ENCODE measurements around the gene CYTH3.

The CYTH3 gene

GRCh38 chr7:6169805-6170520, 102.5 kb downstream of the CYTH3 start:
- Histone ChIP-seq H3K36me3 (ENCODE audit: insufficient read depth, low read length) (no peaks in the 10 kb centered on the region), H3K4me1 (ENCODE audit: insufficient read depth, low read length) (peaks cover 11% of the 10 kb centered on the region; the same call in 1 of the 2 replicates), H3K4me3 (ENCODE audit: low read length) (no peak overlapping the region), H3K9me3 (ENCODE audit: insufficient read depth, low read depth, low read length) (no peaks in the 10 kb centered on the region), H3K27me3 (ENCODE audit: insufficient read depth, low read length) (no peaks in the 10 kb centered on the region), H3K27ac (ENCODE audit: low read depth, low read length) (no peak overlapping the region), H3K9ac (ENCODE audit: low read depth, low read length) (no peak overlapping the region)
- WGBS = 94% methylated on average over 36 of the region's 36 CpGs

DNA sequence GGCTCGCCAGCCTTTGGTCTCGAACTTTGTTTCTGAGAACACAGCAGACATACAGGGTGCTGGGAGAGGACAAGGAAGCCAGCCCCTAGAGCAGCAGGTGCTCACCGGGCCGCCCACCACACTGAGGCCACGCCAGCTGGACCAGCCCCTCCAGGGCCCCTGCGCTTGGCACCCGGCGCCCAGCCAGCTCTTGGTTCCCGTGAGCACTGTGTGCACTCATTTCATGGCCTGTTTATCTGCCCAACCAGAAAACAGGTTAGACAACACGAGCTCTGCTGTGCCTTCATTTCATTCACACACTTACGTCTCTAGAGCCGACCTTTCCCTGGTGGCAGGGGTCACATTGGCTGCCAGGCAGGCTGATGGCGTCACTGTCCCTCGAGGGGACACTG, 104.0 kb downstream of the CYTH3 start:
- H3K27me3 ChIP-seq (ENCODE audit: insufficient read depth, low read length) = no peaks in the 10 kb centered on the region
- H3K9ac ChIP-seq (ENCODE audit: low read depth, low read length) = 0 out of 2 replicates have a peak overlapping the region, but pooled peaks have one; percentile 3
- H3K27ac ChIP-seq (ENCODE audit: low read depth, low read length) = no peak overlapping the region
- H3K36me3 ChIP-seq (ENCODE audit: insufficient read depth, low read length) = peaks cover 2% of the 10 kb centered on the region; the same call in 1 of the 2 replicates
- 95% methylated on average over 14 of the region's 14 CpGs for WGBS
- peaks cover 11% of the 10 kb centered on the region; the same call in 1 of the 2 replicates for H3K4me1 ChIP-seq (ENCODE audit: insufficient read depth, low read length)
- H3K9me3 ChIP-seq (ENCODE audit: insufficient read depth, low read depth, low read length) = no peaks in the 10 kb centered on the region
- no peak overlapping the region for H3K4me3 ChIP-seq (ENCODE audit: low read length)

- no peaks in the 10 kb centered on the region for H3K27me3 ChIP-seq (ENCODE audit: insufficient read depth, low read length)
- 0 out of 2 replicates have a peak overlapping the region, but pooled peaks have one; percentile 3 for H3K9ac ChIP-seq (ENCODE audit: low read depth, low read length)
- H3K27ac ChIP-seq (ENCODE audit: low read depth, low read length) = no peak overlapping the region
- H3K4me1 ChIP-seq (ENCODE audit: insufficient read depth, low read length) = peaks cover 11% of the 10 kb centered on the region; the same call in 1 of the 2 replicates
- peaks cover 4% of the 10 kb centered on the region; the same call in 1 of the 2 replicates for H3K36me3 ChIP-seq (ENCODE audit: insufficient read depth, low read length)
- H3K9me3 ChIP-seq (ENCODE audit: insufficient read depth, low read depth, low read length) = no peaks in the 10 kb centered on the region
- no peak overlapping the region for H3K4me3 ChIP-seq (ENCODE audit: low read length)
- 95% methylated on average over 22 of the region's 22 CpGs for WGBS
These were observed 104.6 kb downstream of the CYTH3 start for GRCh38 chr7:6167587-6168476.

DNA sequence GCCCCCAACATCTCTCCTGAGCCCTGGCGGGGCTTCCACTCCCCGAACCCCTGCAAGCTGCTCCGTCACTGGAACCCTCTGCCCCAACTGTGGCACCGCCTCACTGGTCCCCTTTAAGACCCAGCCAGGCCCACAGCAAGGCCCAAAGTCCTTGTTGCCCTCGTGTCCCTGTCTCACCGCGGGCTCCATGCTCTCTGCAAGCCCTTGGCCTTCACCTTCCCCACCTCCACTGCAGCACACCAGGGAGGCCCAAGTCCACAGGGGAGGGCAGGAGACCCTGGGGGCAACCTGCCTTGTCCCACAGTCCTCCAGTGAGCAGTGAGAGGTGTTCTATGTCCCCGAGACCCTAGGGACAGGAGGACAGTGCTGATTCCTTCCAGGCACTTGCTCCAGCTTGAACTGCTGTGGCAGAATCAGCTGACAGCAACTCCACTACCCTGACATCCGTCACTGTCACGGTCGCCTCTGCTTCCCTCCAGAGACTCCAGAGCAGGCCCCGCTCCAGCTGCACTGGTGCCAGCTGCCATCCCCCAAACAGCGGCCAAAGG, 105.3 kb downstream of the CYTH3 start:
- H3K27ac ChIP-seq (ENCODE audit: low read depth, low read length) = no peak overlapping the region
- no peak overlapping the region for H3K9ac ChIP-seq (ENCODE audit: low read depth, low read length)
- no peak overlapping the region for H3K4me3 ChIP-seq (ENCODE audit: low read length)
- H3K4me1 ChIP-seq (ENCODE audit: insufficient read depth, low read length) = peaks cover 9% of the 10 kb centered on the region; the same call in 1 of the 2 replicates
- H3K9me3 ChIP-seq (ENCODE audit: insufficient read depth, low read depth, low read length) = no peaks in the 10 kb centered on the region
- 90% methylated on average over 13 of the region's 13 CpGs for WGBS
- no peaks in the 10 kb centered on the region for H3K27me3 ChIP-seq (ENCODE audit: insufficient read depth, low read length)
- H3K36me3 ChIP-seq (ENCODE audit: insufficient read depth, low read length) = peaks cover 11% of the 10 kb centered on the region

- Histone ChIP-seq H3K27me3 (ENCODE audit: insufficient read depth, low read length) (no peaks in the 10 kb centered on the region), H3K4me1 (ENCODE audit: insufficient read depth, low read length) (0 out of 2 replicates have a peak, but pooled peaks cover 4% of the 10 kb centered on the region), H3K9ac (ENCODE audit: low read depth, low read length) (no peak overlapping the region), H3K4me3 (ENCODE audit: low read length) (no peak overlapping the region), H3K36me3 (ENCODE audit: insufficient read depth, low read length) (peaks cover 17% of the 10 kb centered on the region), H3K9me3 (ENCODE audit: insufficient read depth, low read depth, low read length) (no peaks in the 10 kb centered on the region), H3K27ac (ENCODE audit: low read depth, low read length) (no peak overlapping the region)
- WGBS = 87% methylated on average over 13 of the region's 13 CpGs
These were observed 106.0 kb downstream of the CYTH3 start for GRCh38 chr7:6166443-6166891.

- no peaks in the 10 kb centered on the region for H3K27me3 ChIP-seq (ENCODE audit: insufficient read depth, low read length)
- H3K4me3 ChIP-seq (ENCODE audit: low read length) = no peak overlapping the region
- H3K9ac ChIP-seq (ENCODE audit: low read depth, low read length) = no peak overlapping the region
- peaks cover 24% of the 10 kb centered on the region for H3K36me3 ChIP-seq (ENCODE audit: insufficient read depth, low read length)
- no peaks in the 10 kb centered on the region for H3K4me1 ChIP-seq (ENCODE audit: insufficient read depth, low read length)
- H3K27ac ChIP-seq (ENCODE audit: low read depth, low read length) = no peak overlapping the region
- WGBS = 93% methylated on average over 36 of the region's 36 CpGs
- no peaks in the 10 kb centered on the region for H3K9me3 ChIP-seq (ENCODE audit: insufficient read depth, low read depth, low read length)
These were observed 106.7 kb downstream of the CYTH3 start for GRCh38 chr7:6165521-6166320.

DNA sequence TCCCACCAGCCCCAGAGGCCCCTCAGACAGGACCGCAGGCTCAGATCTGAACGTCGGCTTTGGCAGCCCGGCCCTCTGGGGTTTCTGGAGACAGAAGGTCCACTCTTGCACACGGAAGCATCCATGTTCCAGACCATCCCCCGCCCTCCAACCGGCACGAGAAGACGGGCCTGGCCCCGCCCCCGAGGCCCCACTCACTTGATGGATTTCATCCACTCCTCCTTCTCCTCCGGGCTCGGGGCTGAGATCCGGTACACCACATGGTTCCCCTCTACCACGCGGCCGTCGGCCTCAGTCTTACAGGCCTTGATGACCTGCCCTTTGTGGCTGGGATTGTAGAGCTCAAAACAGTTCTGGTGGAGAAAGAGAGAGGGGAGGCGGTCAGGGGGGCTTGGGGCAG, 107.3 kb downstream of the CYTH3 start:
- Histone ChIP-seq H3K27me3 (ENCODE audit: insufficient read depth, low read length) (no peaks in the 10 kb centered on the region), H3K4me1 (ENCODE audit: insufficient read depth, low read length) (no peaks in the 10 kb centered on the region), H3K27ac (ENCODE audit: low read depth, low read length) (no peak overlapping the region), H3K36me3 (ENCODE audit: insufficient read depth, low read length) (peaks cover 29% of the 10 kb centered on the region), H3K4me3 (ENCODE audit: low read length) (no peak overlapping the region), H3K9ac (ENCODE audit: low read depth, low read length) (no peak overlapping the region), H3K9me3 (ENCODE audit: insufficient read depth, low read depth, low read length) (no peaks in the 10 kb centered on the region)
- 87% methylated on average over 19 of the region's 19 CpGs for WGBS

DNA sequence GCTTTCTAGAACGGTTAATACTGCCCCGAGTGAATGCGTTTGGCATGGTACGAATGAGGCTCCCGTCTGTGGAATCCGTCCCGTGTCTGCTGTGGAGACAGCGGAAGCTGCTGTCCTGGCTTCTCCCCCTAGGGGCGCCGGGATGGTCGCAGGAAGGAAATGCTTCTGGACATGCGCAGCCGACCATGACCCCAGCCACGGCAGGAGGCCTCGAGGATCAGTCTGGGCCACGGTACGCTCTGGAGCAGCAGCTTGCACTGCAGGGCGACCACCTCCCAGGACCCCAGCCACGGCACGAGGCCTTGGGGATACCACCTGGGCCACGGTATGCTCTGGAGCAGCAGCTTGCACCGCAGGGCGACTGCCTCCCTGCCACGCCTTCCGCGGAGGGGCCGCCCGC, 107.9 kb downstream of the CYTH3 start:
- 86% methylated on average over 28 of the region's 28 CpGs for WGBS
- H3K36me3 ChIP-seq (ENCODE audit: insufficient read depth, low read length) = peaks cover 31% of the 10 kb centered on the region

DNA sequence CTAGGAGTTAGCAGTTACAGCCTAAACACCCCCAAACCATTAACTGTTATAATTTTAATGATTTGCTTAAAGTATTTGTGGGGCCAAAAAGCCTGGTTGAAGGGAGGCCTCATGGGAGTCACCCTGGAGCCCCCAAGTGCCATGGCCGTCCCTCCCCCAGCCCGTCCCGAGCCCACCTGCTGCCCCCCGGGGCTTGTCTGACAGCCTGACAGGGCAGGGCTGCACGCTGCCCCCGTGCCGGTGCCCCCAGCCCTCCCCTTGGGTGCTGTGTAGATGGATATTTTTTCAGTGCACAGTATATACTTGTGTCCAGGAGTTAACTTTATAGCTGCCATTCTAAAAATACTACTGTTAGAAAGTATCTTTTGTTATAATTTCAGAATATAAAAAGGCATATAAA, 108.4 kb downstream of the CYTH3 start:
- Histone ChIP-seq H3K9ac (ENCODE audit: low read depth, low read length) (no peak overlapping the region), H3K36me3 (ENCODE audit: insufficient read depth, low read length) (peaks cover 36% of the 10 kb centered on the region), H3K27me3 (ENCODE audit: insufficient read depth, low read length) (no peaks in the 10 kb centered on the region), H3K4me3 (ENCODE audit: low read length) (no peak overlapping the region), H3K9me3 (ENCODE audit: insufficient read depth, low read depth, low read length) (no peaks in the 10 kb centered on the region), H3K4me1 (ENCODE audit: insufficient read depth, low read length) (no peaks in the 10 kb centered on the region), H3K27ac (ENCODE audit: low read depth, low read length) (no peak overlapping the region)
- 87% methylated on average over 7 of the region's 7 CpGs for WGBS

More for the DNA sequence above, 107.9 kb downstream of the CYTH3 start:
- no peak overlapping the region for H3K9ac ChIP-seq (ENCODE audit: low read depth, low read length)
- no peak overlapping the region for H3K27ac ChIP-seq (ENCODE audit: low read depth, low read length)
- H3K27me3 ChIP-seq (ENCODE audit: insufficient read depth, low read length) = no peaks in the 10 kb centered on the region
- H3K4me3 ChIP-seq (ENCODE audit: low read length) = no peak overlapping the region
- H3K9me3 ChIP-seq (ENCODE audit: insufficient read depth, low read depth, low read length) = no peaks in the 10 kb centered on the region
- no peaks in the 10 kb centered on the region for H3K4me1 ChIP-seq (ENCODE audit: insufficient read depth, low read length)

DNA sequence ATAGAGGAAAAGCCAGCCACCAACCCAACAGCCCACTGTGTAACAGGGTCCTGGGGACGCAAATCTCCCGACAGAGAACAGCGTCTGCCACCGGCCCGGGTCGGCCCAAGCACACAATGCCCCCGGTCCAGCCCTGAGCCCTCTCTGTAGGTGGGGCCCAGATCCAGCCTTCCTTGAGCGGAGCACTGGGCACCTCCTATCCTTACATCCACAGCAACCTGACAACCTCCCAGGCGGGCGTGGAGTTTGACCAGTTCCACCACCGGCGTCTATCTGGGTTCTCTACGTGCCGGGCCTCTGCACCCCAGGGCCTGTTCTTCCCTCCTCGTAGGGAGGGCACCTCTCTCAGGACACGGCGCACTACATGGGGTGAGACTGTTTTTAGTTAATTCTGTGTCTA, 109.0 kb downstream of the CYTH3 start:
- Histone ChIP-seq H3K36me3 (ENCODE audit: insufficient read depth, low read length) (peaks cover 42% of the 10 kb centered on the region), H3K4me1 (ENCODE audit: insufficient read depth, low read length) (no peaks in the 10 kb centered on the region), H3K9me3 (ENCODE audit: insufficient read depth, low read depth, low read length) (no peaks in the 10 kb centered on the region), H3K4me3 (ENCODE audit: low read length) (no peak overlapping the region), H3K27ac (ENCODE audit: low read depth, low read length) (no peak overlapping the region), H3K27me3 (ENCODE audit: insufficient read depth, low read length) (no peaks in the 10 kb centered on the region), H3K9ac (ENCODE audit: low read depth, low read length) (no peak overlapping the region)
- 95% methylated on average over 17 of the region's 17 CpGs for WGBS

Data from HUES64 (cell line).